Fibroblast of lung (primary cell): Measurements from ENCODE around the gene FADS2.

ENCODE experiments used
- EZH2 ChIP-seq: IDR thresholded peaks from 2 replicates; pipeline ENCODE4 v1.5.1; 2012; ENCODE audit warnings: low read length, control low read depth, mild to moderate bottlenecking; ENCODE audit errors: missing control alignments
- TF ChIP-seq, protein P1 (sequence below), 2 donors: IDR thresholded peaks in 1 of 2; conservative IDR thresholded peaks in 1 of 2; 1 replicate in 1 of 2; 2 replicates in 1 of 2; pipeline ENCODE4 v1.5.1; 2011 to 2012; ENCODE audit warnings: low read length in 2 of 2, control low read depth in 1 of 2, inconsistent platforms in 1 of 2, low read depth in 1 of 2, mild to moderate bottlenecking in 1 of 2

DNA sequence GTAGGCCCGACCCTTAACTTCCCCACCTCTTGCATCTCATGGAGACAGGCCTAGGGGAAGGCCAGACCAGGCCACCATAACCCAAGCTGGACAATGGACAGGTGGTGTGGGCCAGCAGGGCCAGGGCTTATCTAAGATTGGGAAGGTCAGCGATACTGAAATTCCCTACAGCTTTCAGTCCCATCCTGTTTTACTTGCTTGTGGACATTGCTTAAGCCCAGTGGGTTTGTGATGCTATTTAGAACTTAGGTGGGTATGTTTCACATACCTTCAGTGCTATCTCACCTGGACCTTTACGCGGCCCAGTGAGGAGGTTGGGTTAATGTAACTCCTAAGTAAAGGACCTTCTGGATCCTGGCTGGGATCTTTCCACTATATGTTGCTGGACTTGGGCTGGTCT lies 1.7 kb downstream of the FADS2 start:
- no peak for TF ChIP-seq EZH2
- TF ChIP-seq, protein P1, sequence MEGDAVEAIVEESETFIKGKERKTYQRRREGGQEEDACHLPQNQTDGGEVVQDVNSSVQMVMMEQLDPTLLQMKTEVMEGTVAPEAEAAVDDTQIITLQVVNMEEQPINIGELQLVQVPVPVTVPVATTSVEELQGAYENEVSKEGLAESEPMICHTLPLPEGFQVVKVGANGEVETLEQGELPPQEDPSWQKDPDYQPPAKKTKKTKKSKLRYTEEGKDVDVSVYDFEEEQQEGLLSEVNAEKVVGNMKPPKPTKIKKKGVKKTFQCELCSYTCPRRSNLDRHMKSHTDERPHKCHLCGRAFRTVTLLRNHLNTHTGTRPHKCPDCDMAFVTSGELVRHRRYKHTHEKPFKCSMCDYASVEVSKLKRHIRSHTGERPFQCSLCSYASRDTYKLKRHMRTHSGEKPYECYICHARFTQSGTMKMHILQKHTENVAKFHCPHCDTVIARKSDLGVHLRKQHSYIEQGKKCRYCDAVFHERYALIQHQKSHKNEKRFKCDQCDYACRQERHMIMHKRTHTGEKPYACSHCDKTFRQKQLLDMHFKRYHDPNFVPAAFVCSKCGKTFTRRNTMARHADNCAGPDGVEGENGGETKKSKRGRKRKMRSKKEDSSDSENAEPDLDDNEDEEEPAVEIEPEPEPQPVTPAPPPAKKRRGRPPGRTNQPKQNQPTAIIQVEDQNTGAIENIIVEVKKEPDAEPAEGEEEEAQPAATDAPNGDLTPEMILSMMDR (conservative IDR thresholded peaks at IDR 0.05 in 1 of 2, IDR thresholded peaks at IDR 0.05 in 1 of 2; ENCODE audit: low read depth in 1 of 2, low read length in 2 of 2): no peak
